Brain microvascular endothelial cell (primary cell): ENCODE data around the gene COMMD6.
A peak's percentile ranks its signal among the peaks of the same experiment; 100 is the strongest.

Experiments used
- DNase-seq: peaks from one replicate; pipeline ENCODE4 v3.0.0-alpha.2; 2020
- H3K27ac ChIP-seq: fragments of 250-450 bp; sonication (Bioruptor Pico); 2 replicates; pipeline ENCODE4 v1.5.1; 2020; ENCODE audit warnings: mild to moderate bottlenecking, moderate library complexity
- H3K27me3 ChIP-seq: fragments of 250-450 bp; sonication (Bioruptor Pico); replicated peaks from 2 replicates; pipeline ENCODE4 v1.5.1; 2020; ENCODE audit warnings: mild to moderate bottlenecking
- H3K36me3 ChIP-seq: fragments of 250-450 bp; sonication (Bioruptor Pico); replicated peaks from 2 replicates; pipeline ENCODE4 v1.5.1; 2020; ENCODE audit warnings: mild to moderate bottlenecking
- H3K4me3 ChIP-seq: 2 replicates; pipeline ENCODE4 v1.5.1; 2011; ENCODE audit warnings: low read depth, mild to moderate bottlenecking, control low read depth, low read length, moderate library complexity
- in situ Hi-C: cut with HindIII; loops from 2 replicates; pipeline ENCODE4 v1.10.0; 2017; ENCODE audit warnings: low sequenced_read_pairs, low pct_ligation_motif_present
- TF ChIP-seq, protein P1 (sequence below): IDR thresholded peaks from 2 replicates; pipeline ENCODE4 v1.5.1; 2011; ENCODE audit warnings: low read depth, mild to moderate bottlenecking, moderate library complexity, low read length, control low read depth, inconsistent platforms; ENCODE audit errors: missing control alignments

The COMMD6 gene

DNA sequence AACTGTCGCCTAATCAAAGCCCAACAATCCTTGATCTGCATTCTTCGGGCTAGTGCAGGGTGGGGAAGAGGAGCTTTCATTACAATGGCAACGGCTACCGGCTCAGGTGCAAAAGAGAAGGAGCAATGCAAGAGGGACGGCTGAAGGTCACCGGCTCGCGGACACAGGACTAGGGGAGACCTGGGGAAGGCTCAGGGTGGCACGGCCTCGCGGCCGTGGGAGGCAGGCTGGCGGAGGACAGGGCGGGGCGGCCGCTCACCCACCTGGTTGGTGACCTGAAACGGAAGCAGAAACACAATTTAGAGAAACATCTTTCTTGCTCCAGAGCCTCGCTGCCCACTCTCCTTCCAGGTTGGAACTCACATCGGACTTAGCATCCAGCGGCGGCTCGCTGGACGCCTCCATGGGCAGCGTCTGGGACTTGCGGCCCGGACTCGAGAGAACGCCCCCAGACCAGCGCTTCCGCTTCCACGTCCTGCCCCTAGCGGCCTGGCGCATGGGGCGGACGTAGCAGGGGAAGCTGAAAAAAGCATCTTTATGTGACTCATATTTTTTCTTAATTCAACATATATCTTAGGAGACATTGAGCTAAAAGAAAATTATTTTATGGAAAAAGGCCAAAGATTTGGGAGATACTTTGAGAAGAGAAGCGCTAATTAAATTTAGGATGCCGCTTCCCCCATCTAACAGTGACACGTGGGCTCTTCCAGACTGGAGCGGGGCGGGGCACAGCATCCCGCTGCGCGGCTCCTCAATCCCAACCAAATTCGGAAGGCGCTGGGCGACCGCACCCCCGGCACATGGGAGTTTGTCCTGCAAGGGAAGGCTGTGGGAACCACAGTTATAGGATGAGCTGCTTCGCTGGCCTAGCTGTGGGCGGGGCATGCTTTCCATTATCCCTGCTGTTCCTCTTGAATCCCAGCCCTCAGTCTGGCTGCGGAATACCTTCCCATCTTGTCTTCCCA, at the start of gene COMMD6:
Gene COMMD6, minus strand, starts transcription at position 441 of the 965 bp plus-strand sequence. Its CDS starts 36 bp downstream, at position 405.
- Histone ChIP-seq H3K27me3 (no peaks in the 10 kb centered on the region), H3K27ac (peak within 1 kb of the TSS; percentile 92), H3K4me3 (peak within 1 kb of the TSS; percentile 95), H3K36me3 (peaks cover 6% of the 10 kb centered on the region)
- TF ChIP-seq, protein P1, sequence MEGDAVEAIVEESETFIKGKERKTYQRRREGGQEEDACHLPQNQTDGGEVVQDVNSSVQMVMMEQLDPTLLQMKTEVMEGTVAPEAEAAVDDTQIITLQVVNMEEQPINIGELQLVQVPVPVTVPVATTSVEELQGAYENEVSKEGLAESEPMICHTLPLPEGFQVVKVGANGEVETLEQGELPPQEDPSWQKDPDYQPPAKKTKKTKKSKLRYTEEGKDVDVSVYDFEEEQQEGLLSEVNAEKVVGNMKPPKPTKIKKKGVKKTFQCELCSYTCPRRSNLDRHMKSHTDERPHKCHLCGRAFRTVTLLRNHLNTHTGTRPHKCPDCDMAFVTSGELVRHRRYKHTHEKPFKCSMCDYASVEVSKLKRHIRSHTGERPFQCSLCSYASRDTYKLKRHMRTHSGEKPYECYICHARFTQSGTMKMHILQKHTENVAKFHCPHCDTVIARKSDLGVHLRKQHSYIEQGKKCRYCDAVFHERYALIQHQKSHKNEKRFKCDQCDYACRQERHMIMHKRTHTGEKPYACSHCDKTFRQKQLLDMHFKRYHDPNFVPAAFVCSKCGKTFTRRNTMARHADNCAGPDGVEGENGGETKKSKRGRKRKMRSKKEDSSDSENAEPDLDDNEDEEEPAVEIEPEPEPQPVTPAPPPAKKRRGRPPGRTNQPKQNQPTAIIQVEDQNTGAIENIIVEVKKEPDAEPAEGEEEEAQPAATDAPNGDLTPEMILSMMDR, result peak; percentile 42
- peak; percentile 63 for DNase-seq
- in situ Hi-C loops, result no loop called here

DNA sequence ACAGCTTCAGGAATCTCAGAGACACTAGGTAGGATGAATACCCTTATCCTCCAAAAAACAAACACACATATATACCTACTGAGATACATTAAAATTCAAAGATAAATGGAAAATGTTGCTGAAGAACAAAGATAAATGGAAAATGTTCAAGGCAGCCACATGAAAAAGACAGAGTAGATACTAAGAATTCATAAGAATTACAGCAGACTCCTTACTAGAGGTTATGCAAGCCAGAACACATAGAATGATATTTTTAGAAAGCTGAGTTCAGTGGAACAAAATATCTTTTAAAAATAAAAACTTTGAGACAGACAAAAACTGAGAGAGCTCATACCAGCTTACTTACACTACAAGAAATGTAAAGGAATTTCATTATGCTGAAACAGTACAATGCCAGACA, 47.5 kb upstream of the COMMD6 start:
- no peaks in the 10 kb centered on the region for H3K27me3 ChIP-seq
- H3K36me3 ChIP-seq, result peaks cover 2% of the 10 kb centered on the region
- no peak for DNase-seq
- no peak overlapping the region for H3K4me3 ChIP-seq
- TF ChIP-seq, protein P1, result no peak
- in situ Hi-C loops, result no loop called here
- H3K27ac ChIP-seq, result no peak overlapping the region

DNA sequence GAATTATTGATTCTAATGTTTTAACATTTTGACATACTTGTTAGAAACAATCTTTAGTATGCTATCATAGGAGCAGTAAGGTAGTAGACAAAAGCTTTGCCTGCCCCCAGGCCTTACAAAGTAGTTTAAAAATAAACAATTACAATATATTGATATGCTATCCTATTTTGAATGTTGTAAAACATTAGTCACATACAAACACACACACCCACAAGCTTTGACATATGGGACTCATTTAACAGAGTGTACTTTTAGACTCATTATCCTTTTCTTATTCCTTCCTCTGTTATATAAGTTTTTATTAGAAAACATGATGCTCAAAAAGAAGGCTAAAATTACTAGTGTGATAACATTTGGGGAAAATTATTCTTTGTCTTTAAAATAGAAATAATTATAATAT, 45.5 kb upstream of the COMMD6 start:
- Histone ChIP-seq H3K36me3 (peaks cover 2% of the 10 kb centered on the region), H3K27me3 (no peaks in the 10 kb centered on the region), H3K4me3 (no peak overlapping the region), H3K27ac (no peak overlapping the region)
- DNase-seq, result no peak
- TF ChIP-seq, protein P1, result no peak
- in situ Hi-C loops, result no loop called here

DNA sequence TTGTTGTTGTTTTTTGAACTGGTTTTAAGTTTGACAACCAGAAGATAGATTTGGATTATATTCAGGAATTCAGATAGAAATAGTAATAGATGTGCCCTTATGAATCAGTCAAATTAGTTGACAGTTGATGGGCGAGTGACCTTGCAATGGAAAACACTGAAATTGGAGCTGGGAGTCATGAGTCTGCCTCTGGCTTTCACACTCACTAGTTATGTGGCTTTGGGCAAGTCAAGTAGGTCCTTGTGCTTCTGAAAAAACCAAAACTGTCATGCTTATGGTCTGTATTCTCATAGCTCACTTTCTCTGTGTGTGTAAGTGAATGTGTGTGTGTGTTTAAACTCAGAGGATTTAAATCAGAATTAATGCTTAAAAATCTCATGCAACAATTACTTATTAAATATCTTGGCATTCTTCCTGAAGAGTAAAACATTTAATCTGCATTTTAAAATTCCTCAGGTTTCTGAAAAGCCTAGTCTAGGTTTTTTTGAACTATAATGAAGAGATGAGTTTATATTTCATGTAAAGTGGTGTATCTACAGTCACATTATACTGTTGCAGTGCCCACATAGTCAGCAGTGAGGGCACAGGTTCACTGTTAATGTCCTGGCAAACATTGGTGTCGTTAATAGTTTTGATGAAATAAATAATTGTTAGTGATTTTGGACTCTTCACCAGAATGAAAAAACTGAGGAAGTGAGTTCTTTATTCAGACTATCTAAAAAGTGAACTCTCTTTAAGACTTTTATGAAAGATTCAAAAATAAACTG, 44.4 kb upstream of the COMMD6 start:
- Histone ChIP-seq H3K4me3 (no peak overlapping the region), H3K36me3 (peaks cover 2% of the 10 kb centered on the region), H3K27ac (no peak overlapping the region), H3K27me3 (no peaks in the 10 kb centered on the region)
- in situ Hi-C loops, result no loop called here
- TF ChIP-seq, protein P1, result no peak
- no peak for DNase-seq

DNA sequence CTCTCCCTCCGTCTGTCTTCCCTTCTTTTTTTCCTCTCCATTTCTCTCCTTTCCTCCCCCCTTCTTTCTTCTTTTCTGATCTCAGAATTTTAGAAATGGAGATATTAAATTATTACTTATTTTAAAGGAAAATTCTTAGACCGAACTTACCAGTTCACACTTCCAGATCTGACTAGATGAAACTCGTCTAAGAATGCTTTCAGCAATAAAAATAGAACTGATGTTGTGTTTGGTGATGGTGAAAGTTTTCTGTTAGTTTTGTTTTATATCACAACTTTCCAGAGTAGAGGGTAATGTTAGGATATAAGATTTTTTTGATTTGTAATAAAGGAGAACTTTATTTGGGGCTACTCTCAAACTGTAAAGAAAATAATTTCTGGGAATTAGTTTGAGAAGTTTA, 41.9 kb upstream of the COMMD6 start:
- Histone ChIP-seq H3K27ac (no peak overlapping the region), H3K27me3 (no peaks in the 10 kb centered on the region), H3K4me3 (no peak overlapping the region), H3K36me3 (peaks cover 5% of the 10 kb centered on the region)
- TF ChIP-seq, protein P1, result no peak
- DNase-seq, result no peak
- in situ Hi-C loops, result no loop called here
